ENCODE results near the gene SUMF1.

Gene SUMF1

DNA sequence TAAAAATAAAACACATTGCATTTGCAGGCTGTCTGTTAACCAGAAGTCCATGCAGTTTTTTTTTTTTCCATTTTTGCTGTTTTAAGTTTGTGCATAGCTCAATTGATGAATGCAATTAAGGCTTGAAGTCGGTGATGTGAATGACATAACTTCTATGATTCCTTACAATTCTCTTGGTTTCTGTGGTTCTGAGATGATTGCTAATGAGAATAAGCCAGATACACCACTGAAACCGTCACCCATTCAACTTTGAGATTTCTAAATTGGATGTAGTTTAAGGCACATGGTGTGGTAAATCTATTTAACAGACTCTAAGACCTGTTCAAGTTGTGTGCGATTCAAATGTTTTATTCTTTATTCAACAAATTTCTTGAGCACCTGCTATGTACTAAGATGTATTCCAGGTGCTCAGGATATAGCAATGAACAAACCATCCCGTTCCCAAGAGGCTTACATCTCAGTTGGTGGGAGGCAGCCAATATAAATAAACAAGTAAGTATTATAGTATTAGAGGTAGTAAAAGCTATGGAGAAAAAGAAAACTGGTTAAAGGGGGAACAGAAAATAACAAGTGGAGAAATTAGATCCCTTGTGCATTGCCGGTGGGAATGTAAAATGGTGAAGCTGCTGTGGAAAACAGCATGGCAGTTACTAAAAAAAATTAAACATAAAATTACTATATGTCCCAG is 30.1 kb upstream of the SUMF1 start:
- Histone ChIP-seq H3K9me3 (ENCODE audit: control insufficient read depth, insufficient read depth, low read length) (no peaks in the 10 kb centered on the region), H3K4me1 (ENCODE audit: control insufficient read depth, insufficient read depth, low read length) (no peaks in the 10 kb centered on the region), H3K4me3 (ENCODE audit: low read length) (no peak overlapping the region), H3K27me3 (ENCODE audit: control insufficient read depth, insufficient read depth, low read length) (no peaks in the 10 kb centered on the region; the same call in 1 of the 2 replicates), H3K36me3 (ENCODE audit: control insufficient read depth, insufficient read depth, low read length) (no peaks in the 10 kb centered on the region), H3K27ac (ENCODE audit: low read length) (no peak overlapping the region)
- DNase-seq (ENCODE audit: low read depth, low spot score), result no peak
- no CpG with 5 or more reads among the region's 5 CpGs for WGBS (ENCODE audit: insufficient coverage, insufficient read length)

GRCh38 chr3:4496087-4496452 is 29.0 kb upstream of the SUMF1 start:
- no peak overlapping the region for H3K4me3 ChIP-seq (ENCODE audit: low read length)
- no peaks in the 10 kb centered on the region for H3K4me1 ChIP-seq (ENCODE audit: control insufficient read depth, insufficient read depth, low read length)
- no peak overlapping the region for H3K27ac ChIP-seq (ENCODE audit: low read length)
- no peak for DNase-seq (ENCODE audit: low read depth, low spot score)
- no CpG with 5 or more reads among the region's 3 CpGs for WGBS (ENCODE audit: insufficient coverage, insufficient read length)
- H3K36me3 ChIP-seq (ENCODE audit: control insufficient read depth, insufficient read depth, low read length), result no peaks in the 10 kb centered on the region
- H3K9me3 ChIP-seq (ENCODE audit: control insufficient read depth, insufficient read depth, low read length), result no peaks in the 10 kb centered on the region
- H3K27me3 ChIP-seq (ENCODE audit: control insufficient read depth, insufficient read depth, low read length), result no peaks in the 10 kb centered on the region; the same call in 1 of the 2 replicates

DNA sequence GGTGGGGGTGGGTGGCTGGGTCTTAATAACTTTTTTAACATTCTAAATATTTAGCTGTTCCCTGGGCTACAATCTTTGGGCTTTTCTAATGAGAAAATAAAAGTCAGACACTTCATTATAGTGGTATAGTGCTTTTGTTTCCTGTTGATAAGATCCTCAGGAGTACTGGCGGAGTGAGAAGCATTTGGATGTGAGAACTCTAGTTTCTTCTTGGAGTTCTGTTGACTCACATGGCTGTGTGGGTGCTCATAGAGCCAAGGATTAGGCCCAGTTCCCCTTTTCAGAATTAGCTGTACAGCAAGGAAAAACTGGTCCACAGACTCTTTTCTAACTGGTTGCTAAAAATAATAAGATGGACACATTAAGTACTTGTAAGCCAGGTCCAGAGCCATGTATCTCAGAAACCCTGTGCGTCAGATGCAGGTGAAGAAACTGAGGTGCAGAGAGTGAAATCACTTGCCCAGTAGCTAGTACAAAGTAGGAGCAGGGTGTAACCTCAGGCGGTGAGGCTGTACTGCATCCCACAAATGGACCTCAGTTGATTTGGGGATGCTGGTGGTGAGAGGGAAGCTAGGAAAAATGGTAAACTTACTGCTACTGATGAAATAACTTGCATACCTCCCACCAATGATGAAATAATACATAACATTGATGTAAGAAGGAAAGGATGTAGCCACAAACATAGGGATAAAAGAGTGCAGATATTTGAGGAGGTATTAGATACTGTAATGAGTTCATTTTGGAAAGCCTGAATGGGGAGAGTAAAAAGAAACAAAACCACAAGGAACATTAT is 28.4 kb upstream of the SUMF1 start:
- no peak overlapping the region for H3K4me3 ChIP-seq (ENCODE audit: low read length)
- no peak overlapping the region for H3K27ac ChIP-seq (ENCODE audit: low read length)
- no peaks in the 10 kb centered on the region for H3K9me3 ChIP-seq (ENCODE audit: control insufficient read depth, insufficient read depth, low read length)
- no peaks in the 10 kb centered on the region for H3K4me1 ChIP-seq (ENCODE audit: control insufficient read depth, insufficient read depth, low read length)
- DNase-seq (ENCODE audit: low read depth, low spot score), result no peak
- no CpG with 5 or more reads among the region's 3 CpGs for WGBS (ENCODE audit: insufficient coverage, insufficient read length)
- H3K36me3 ChIP-seq (ENCODE audit: control insufficient read depth, insufficient read depth, low read length), result no peaks in the 10 kb centered on the region
- H3K27me3 ChIP-seq (ENCODE audit: control insufficient read depth, insufficient read depth, low read length), result no peaks in the 10 kb centered on the region; the same call in 1 of the 2 replicates

DNA sequence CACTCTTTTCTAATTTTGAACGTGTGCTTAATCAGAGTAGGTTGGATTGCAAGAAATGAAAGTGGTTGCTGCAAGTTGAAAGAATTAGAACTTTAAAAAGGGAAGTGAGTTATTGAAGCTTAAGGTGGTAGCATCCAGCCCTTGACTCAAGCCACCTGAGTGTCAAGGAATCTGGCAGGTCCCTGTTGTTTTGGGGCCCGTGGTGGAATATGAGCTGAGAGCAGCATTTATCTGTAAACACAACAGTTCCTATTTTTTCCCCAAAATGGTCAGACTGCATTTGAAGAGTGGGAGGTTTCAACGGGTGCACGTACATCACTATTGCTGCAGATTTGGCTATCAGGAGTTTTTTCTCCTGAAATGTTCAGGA is 27.8 kb upstream of the SUMF1 start:
- no CpG with 5 or more reads among the region's 4 CpGs for WGBS (ENCODE audit: insufficient coverage, insufficient read length)
- Histone ChIP-seq H3K9me3 (ENCODE audit: control insufficient read depth, insufficient read depth, low read length) (no peaks in the 10 kb centered on the region), H3K4me1 (ENCODE audit: control insufficient read depth, insufficient read depth, low read length) (no peaks in the 10 kb centered on the region), H3K4me3 (ENCODE audit: low read length) (no peak overlapping the region), H3K27me3 (ENCODE audit: control insufficient read depth, insufficient read depth, low read length) (no peaks in the 10 kb centered on the region; the same call in 1 of the 2 replicates), H3K27ac (ENCODE audit: low read length) (no peak overlapping the region), H3K36me3 (ENCODE audit: control insufficient read depth, insufficient read depth, low read length) (no peaks in the 10 kb centered on the region)
- no peak for DNase-seq (ENCODE audit: low read depth, low spot score)

DNA sequence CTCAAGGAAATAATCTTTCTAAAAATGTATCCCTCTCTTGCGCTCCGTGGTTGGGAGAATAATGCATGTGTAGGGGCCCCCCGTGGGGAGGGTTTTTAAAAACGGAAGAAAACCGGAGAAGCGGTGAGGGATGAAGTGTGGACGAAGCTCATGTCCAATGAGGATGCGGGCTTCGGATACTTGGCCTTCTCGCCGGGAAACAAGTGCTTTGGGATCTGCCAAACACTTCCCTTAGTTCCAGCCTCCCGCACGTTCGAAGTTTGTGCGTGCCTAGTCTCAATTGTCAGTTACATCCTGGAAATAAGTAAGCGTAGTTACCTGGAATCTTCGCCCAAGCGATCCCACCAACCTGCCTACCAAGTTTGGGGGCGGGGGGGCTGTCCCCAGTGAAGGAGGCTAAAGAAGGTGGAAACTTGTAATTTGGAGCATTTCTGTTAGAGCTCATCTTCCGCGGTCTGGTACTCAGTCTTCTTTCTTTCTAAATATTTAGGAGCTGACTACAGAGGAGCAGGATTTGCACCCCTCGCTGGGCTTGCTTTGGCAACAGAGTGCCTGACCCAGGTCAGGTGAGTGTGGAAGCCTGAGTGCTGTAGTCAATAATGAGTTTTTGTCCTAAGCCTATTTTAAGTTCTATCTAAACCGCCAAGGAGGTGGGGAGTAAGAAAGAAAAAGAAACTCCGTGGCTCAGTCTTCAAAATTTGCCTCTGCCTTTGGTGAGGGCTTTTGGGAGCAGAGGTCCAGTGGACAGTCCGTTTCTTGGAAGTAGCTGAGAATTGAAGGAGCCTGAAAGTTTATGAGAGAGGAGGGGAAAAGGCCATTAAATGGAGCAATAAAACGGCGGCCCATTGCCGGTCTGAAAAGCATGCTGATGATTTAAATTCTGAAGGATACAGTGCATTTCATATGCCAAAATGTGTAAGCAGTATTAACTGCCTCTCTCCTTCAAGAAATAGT is 27.1 kb upstream of the SUMF1 start:
- Histone ChIP-seq H3K9me3 (ENCODE audit: control insufficient read depth, insufficient read depth, low read length) (no peaks in the 10 kb centered on the region), H3K27me3 (ENCODE audit: control insufficient read depth, insufficient read depth, low read length) (no peaks in the 10 kb centered on the region; the same call in 1 of the 2 replicates), H3K36me3 (ENCODE audit: control insufficient read depth, insufficient read depth, low read length) (no peaks in the 10 kb centered on the region), H3K4me3 (ENCODE audit: low read length) (peak overlapping the region; percentile 54; the same call in 1 of the 2 replicates), H3K27ac (ENCODE audit: low read length) (no peak overlapping the region), H3K4me1 (ENCODE audit: control insufficient read depth, insufficient read depth, low read length) (no peaks in the 10 kb centered on the region)
- WGBS (ENCODE audit: insufficient coverage, insufficient read length), result no CpG with 5 or more reads among the region's 28 CpGs
- DNase-seq (ENCODE audit: low read depth, low spot score), result no peak

- H3K9me3 ChIP-seq (ENCODE audit: control insufficient read depth, insufficient read depth, low read length), result no peaks in the 10 kb centered on the region
- H3K27ac ChIP-seq (ENCODE audit: low read length), result no peak within 1 kb of the TSS
- H3K27me3 ChIP-seq (ENCODE audit: control insufficient read depth, insufficient read depth, low read length), result no peaks in the 10 kb centered on the region; the same call in 1 of the 2 replicates
- H3K4me3 ChIP-seq (ENCODE audit: low read length), result peak within 1 kb of the TSS; percentile 83; the same call in 1 of the 2 replicates
- no CpG with 5 or more reads among the region's 47 CpGs for WGBS (ENCODE audit: insufficient coverage, insufficient read length)
- peak; percentile 96 for DNase-seq (ENCODE audit: low read depth, low spot score)
- H3K4me1 ChIP-seq (ENCODE audit: control insufficient read depth, insufficient read depth, low read length), result no peaks in the 10 kb centered on the region
- H3K36me3 ChIP-seq (ENCODE audit: control insufficient read depth, insufficient read depth, low read length), result no peaks in the 10 kb centered on the region
Measured at GRCh38 chr3:4493014-4493940, 26.2 kb upstream of the SUMF1 start, which contains the start of gene ITPR1. ITPR1 (plus strand) TSS chr3:4493348; CDS start chr3:4516492, 23,144 bp downstream.

DNA sequence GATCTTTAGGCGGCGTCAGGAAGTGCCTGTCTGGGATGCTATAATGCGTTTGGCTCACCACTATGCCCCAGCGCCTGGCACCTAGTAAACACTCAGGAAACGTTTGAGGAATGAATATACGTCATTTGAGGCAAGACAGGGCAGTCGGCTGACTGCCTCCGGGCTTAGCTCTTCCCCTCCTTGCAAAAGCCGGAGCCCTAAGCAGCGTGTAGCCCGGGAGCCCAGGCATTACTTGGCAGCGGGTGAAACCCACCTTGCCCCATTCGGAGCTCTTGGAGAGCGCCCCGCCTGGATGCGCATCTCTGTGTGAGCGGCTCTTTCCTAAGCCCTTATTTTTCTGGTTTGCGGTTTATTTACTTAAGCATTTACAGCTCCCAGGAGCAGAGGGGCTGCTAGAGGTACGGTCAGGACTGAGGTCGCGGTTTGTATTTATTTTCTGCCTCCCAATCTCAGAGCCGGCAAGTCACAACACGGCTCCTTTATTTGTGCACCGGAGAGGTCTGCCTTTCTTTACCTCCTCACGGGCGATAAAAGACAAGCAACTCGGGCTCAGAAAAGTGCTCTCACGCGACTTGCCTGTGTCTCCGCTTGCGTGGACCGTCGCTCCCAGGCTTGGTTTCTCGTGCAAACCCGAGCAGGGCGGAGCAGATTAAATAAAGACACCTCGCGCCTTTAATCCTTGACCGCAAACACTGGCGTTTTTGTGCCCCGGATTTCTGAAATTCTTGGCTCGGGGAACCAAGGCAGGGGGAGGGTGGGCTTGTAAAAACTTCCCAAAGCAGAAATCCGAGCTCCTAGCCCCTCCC is 25.3 kb upstream of the SUMF1 start:
- H3K27ac ChIP-seq (ENCODE audit: low read length), result no peak overlapping the region
- H3K36me3 ChIP-seq (ENCODE audit: control insufficient read depth, insufficient read depth, low read length), result no peaks in the 10 kb centered on the region
- H3K27me3 ChIP-seq (ENCODE audit: control insufficient read depth, insufficient read depth, low read length), result no peaks in the 10 kb centered on the region; the same call in 1 of the 2 replicates
- no peak for DNase-seq (ENCODE audit: low read depth, low spot score)
- H3K9me3 ChIP-seq (ENCODE audit: control insufficient read depth, insufficient read depth, low read length), result no peaks in the 10 kb centered on the region
- WGBS (ENCODE audit: insufficient coverage, insufficient read length), result no CpG with 5 or more reads among the region's 43 CpGs
- H3K4me3 ChIP-seq (ENCODE audit: low read length), result peak overlapping the region; percentile 83; the same call in 1 of the 2 replicates
- no peaks in the 10 kb centered on the region for H3K4me1 ChIP-seq (ENCODE audit: control insufficient read depth, insufficient read depth, low read length)

- H3K27ac ChIP-seq (ENCODE audit: low read length), result no peak overlapping the region
Measured at GRCh38 chr3:4491855-4492207, 24.8 kb upstream of the SUMF1 start.

DNA sequence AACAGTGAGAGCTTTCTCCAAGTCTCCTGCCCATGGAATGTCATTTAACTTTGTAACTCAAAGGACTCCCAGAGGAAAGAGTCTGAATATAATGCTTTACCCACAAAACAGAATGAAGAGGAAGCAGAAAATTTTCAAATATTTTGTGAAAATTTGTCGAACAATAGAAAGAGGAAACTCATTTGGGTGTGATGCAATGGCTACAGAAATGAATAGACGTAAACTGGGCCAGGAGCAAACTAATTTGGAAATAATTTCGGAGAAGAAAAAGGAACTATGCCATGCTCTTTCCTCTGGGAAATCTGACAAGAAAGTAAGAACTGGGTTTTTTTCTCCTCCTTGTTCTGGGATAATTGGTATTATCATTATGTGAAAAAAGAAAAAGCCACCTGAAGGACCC is 11.2 kb upstream of the SUMF1 start:
- Histone ChIP-seq H3K4me1 (ENCODE audit: control insufficient read depth, insufficient read depth, low read length) (no peaks in the 10 kb centered on the region), H3K4me3 (ENCODE audit: low read length) (no peak overlapping the region), H3K9me3 (ENCODE audit: control insufficient read depth, insufficient read depth, low read length) (no peaks in the 10 kb centered on the region), H3K27me3 (ENCODE audit: control insufficient read depth, insufficient read depth, low read length) (no peaks in the 10 kb centered on the region), H3K27ac (ENCODE audit: low read length) (no peak overlapping the region), H3K36me3 (ENCODE audit: control insufficient read depth, insufficient read depth, low read length) (no peaks in the 10 kb centered on the region)
- DNase-seq (ENCODE audit: low read depth, low spot score), result no peak
- WGBS (ENCODE audit: insufficient coverage, insufficient read length), result no CpG with 5 or more reads among the region's 3 CpGs

More at GRCh38 chr3:4491855-4492207, 24.8 kb upstream of the SUMF1 start:
- DNase-seq (ENCODE audit: low read depth, low spot score), result no peak
- no peaks in the 10 kb centered on the region for H3K36me3 ChIP-seq (ENCODE audit: control insufficient read depth, insufficient read depth, low read length)
- no peaks in the 10 kb centered on the region; the same call in 1 of the 2 replicates for H3K27me3 ChIP-seq (ENCODE audit: control insufficient read depth, insufficient read depth, low read length)
- no peaks in the 10 kb centered on the region for H3K9me3 ChIP-seq (ENCODE audit: control insufficient read depth, insufficient read depth, low read length)
- WGBS (ENCODE audit: insufficient coverage, insufficient read length), result no CpG with 5 or more reads among the region's 5 CpGs
- peak overlapping the region; percentile 83; the same call in 1 of the 2 replicates for H3K4me3 ChIP-seq (ENCODE audit: low read length)
- H3K4me1 ChIP-seq (ENCODE audit: control insufficient read depth, insufficient read depth, low read length), result no peaks in the 10 kb centered on the region
